GM12878 (cell line): ENCODE measurements around the gene NRP2. TPM values are rescaled to one million over a fixed set of nuclear protein-coding genes. Genes with fewer than 3 reads are reported as not detected.

ENCODE experiments used
- ATAC-seq: fragments of 200-7000 bp; cut with Tn5 transposase; 3 replicates; pipeline ENCODE4 v1.9.1; 2020; ENCODE audit warnings: mild to moderate bottlenecking, moderate library complexity
- BruUV-seq: library from RNA; stranded (reverse); fragments of 400-500 nt; replicated peaks from 2 replicates; lab custom pipeline; 2021; lab: Mats Ljungman, UMichigan
- CTCF ChIA-PET: fragments of 300-600 bp; sonication (Branson Sonifier 250); formaldehyde crosslinking; extraction: SDS; loops from one replicate; lab custom pipeline; 2021; ENCODE audit warnings: inconsistent platforms; lab: Yijun Ruan, JAX
- POLR2A ChIA-PET: fragments of 350-600 bp; formaldehyde crosslinking; extraction: SDS; loops from one replicate; lab custom pipeline; 2021; ENCODE audit warnings: inconsistent platforms; lab: Charles Lee
- RAD21 ChIA-PET: fragments of 300-600 bp; sonication (Branson Sonifier 250); formaldehyde crosslinking; loops from one replicate; lab custom pipeline; 2023; ENCODE audit warnings: antibody characterized with exemption; ENCODE audit not compliant: unreplicated experiment; lab: Charles Lee
- SMC1A ChIA-PET: fragments of 300-600 bp; sonication (Branson Sonifier 250); formaldehyde crosslinking; loops from one replicate; lab custom pipeline; 2023; ENCODE audit not compliant: unreplicated experiment, uncharacterized antibody; lab: Charles Lee
- DNase-seq: peaks from one replicate; pipeline ENCODE4 v3.0.0-alpha.2; 2011; ENCODE audit warnings: low read depth, low spot score
- FAIRE-seq: peaks from 3 replicates; lab custom pipeline; 2011; peaks lifted over from hg19 to GRCh38; lab: Jason Lieb, UNC
- H2AFZ ChIP-seq: 2 replicates; pipeline ENCODE4 v1.6.0; 2011; ENCODE audit warnings: low read depth, low read length, control low read depth; ENCODE audit not compliant: control insufficient read depth
- H3K27ac ChIP-seq: 2 replicates; pipeline ENCODE4 v1.5.1; 2011; ENCODE audit warnings: control low read depth; ENCODE audit not compliant: control insufficient read depth, insufficient read depth
- H3K27me3 ChIP-seq, 2 experiments: replicated peaks in 1 of 2; 2 replicates each; pipeline versions ENCODE4 v1.6.0 to v1.6.1; 2011; ENCODE audit warnings: low read length in 1 of 2; ENCODE audit not compliant: control insufficient read depth in 2 of 2, insufficient read depth in 2 of 2
- H3K36me3 ChIP-seq, 2 experiments: 2 replicates each; pipeline ENCODE4 v1.5.1; 2011; ENCODE audit warnings: low read length in 1 of 2; ENCODE audit not compliant: control insufficient read depth in 2 of 2, insufficient read depth in 2 of 2
- H3K4me1 ChIP-seq: 2 replicates; pipeline ENCODE4 v1.6.1; 2011; ENCODE audit warnings: mild to moderate bottlenecking, low read length, moderate library complexity, mixed read lengths; ENCODE audit not compliant: control insufficient read depth, insufficient read depth
- H3K4me2 ChIP-seq: 2 replicates; pipeline ENCODE4 v1.6.0; 2011; ENCODE audit warnings: control low read depth; ENCODE audit not compliant: control insufficient read depth, insufficient read depth
- H3K4me3 ChIP-seq: fragments of 200-600 bp; sonication (generic); 2 replicates; pipeline ENCODE4 v1.5.1; 2016
- H3K79me2 ChIP-seq: 2 replicates; pipeline ENCODE4 v1.6.0; 2011; ENCODE audit warnings: low read length; ENCODE audit not compliant: control insufficient read depth, insufficient read depth
- H3K9ac ChIP-seq: 2 replicates; pipeline ENCODE4 v1.8.0; 2011; ENCODE audit warnings: low read length, control low read depth, mixed read lengths; ENCODE audit not compliant: control insufficient read depth, insufficient read depth
- H3K9me3 ChIP-seq: replicated peaks from 3 replicates; pipeline ENCODE4 v1.5.1; 2011; ENCODE audit warnings: mild to moderate bottlenecking, low read length; ENCODE audit not compliant: control insufficient read depth, insufficient read depth
- H4K20me1 ChIP-seq: 2 replicates; pipeline ENCODE4 v1.6.0; 2011; ENCODE audit not compliant: control insufficient read depth, insufficient read depth
- ATF2 ChIP-seq: IDR thresholded peaks from 2 replicates; pipeline ENCODE4 v1.6.1; 2012; ENCODE audit warnings: low read length, inconsistent platforms
- ATF3 ChIP-seq: IDR thresholded peaks from 2 replicates; pipeline ENCODE4 v1.6.1; 2011; ENCODE audit warnings: low read depth, mild to moderate bottlenecking, low read length, moderate library complexity, borderline replicate concordance; ENCODE audit errors: extremely low read depth
- EGR1 ChIP-seq, 2 experiments: IDR thresholded peaks; 1 replicate in 1 of 2; 2 replicates in 1 of 2; pipeline ENCODE4 v1.6.1; 2011 to 2012; ENCODE audit warnings: low read depth in 2 of 2, low read length in 2 of 2, borderline replicate concordance in 1 of 2, mild to moderate bottlenecking in 1 of 2, moderate library complexity in 1 of 2
- EZH2 ChIP-seq: IDR thresholded peaks from 2 replicates; pipeline ENCODE4 v1.6.1; 2012; ENCODE audit warnings: low read depth, mild to moderate bottlenecking, control low read depth, inconsistent platforms, low read length, borderline replicate concordance; ENCODE audit not compliant: control insufficient read depth
- FOS ChIP-seq: IDR thresholded peaks from 3 replicates; pipeline ENCODE4 v1.6.1; 2011; ENCODE audit warnings: borderline replicate concordance; ENCODE audit not compliant: insufficient read length; ENCODE audit errors: extremely low read depth
- MTA3 ChIP-seq: IDR thresholded peaks from 2 replicates; pipeline ENCODE4 v1.6.1; 2012; ENCODE audit warnings: low read length, inconsistent platforms, borderline replicate concordance
- NRF1 ChIP-seq: conservative IDR thresholded peaks from 2 replicates; pipeline ENCODE4 v1.6.1; 2011; ENCODE audit warnings: mild to moderate bottlenecking, low read depth, low read length, improper control_type of control experiment
- PAX8 ChIP-seq: fragments of 450-650 bp; IDR thresholded peaks from 2 replicates; pipeline ENCODE4 v1.6.1; 2017; ENCODE audit warnings: mild to moderate bottlenecking, moderate library complexity
- PKNOX1 ChIP-seq: fragments of 450-650 bp; IDR thresholded peaks from 2 replicates; pipeline ENCODE4 v1.6.1; 2016; ENCODE audit warnings: mild to moderate bottlenecking
- TAF1 ChIP-seq: IDR thresholded peaks from 2 replicates; pipeline ENCODE4 v1.6.1; 2011; ENCODE audit warnings: mild to moderate bottlenecking, low read depth, low read length, borderline replicate concordance
- ZBED1 ChIP-seq: IDR thresholded peaks from 2 replicates; pipeline ENCODE4 v1.6.1; 2016; ENCODE audit warnings: borderline replicate concordance
- WGBS: methylation state at CpG from one replicate; pipeline ENCODE4 v1.1.6; 2016; ENCODE audit warnings: low lambda C conversion rate; ENCODE audit not compliant: insufficient replicate concordance, insufficient coverage; ENCODE audit errors: missing lambda C conversion rate; 5-methylcytosine and 5-hydroxymethylcytosine counted together
- in situ Hi-C: fragments of 300-500 bp; cut with MboI; formaldehyde crosslinking; loops from 9 replicates; pipeline ENCODE4 v1.14.3; 2018; ENCODE audit warnings: mixed read lengths
- intact Hi-C: fragments of 100-400 bp; cut with micrococcal nuclease; formaldehyde crosslinking; loops from one replicate; pipeline ENCODE4 v1.14.2; 2022; ENCODE audit not compliant: unreplicated experiment
- polyA plus RNA-seq, 11 experiments: library from polyadenylated mRNA; depleted of rRNA in 4 of 11; unstranded in 6 of 11; stranded (reverse) in 5 of 11; fragments of >200 nt; fragmentation: Nextera tagmentation in 4 of 11; fragmentation: Illumina TruSeq in 1 of 11; extraction: Ambion mirVana in 4 of 11; extraction: Trizol in 1 of 11; gene quantifications; 1 replicate in 1 of 11; 2 replicates in 10 of 11; pipeline versions ENCODE4 v1.2.1 to v1.2.3, GENCODE V29; 2011 to 2016; ENCODE audit warnings: inconsistent platforms in 2 of 11, missing spikeins in 2 of 11, low read depth in 1 of 11
- total RNA-seq, 4 experiments: library from RNA; depleted of rRNA in 3 of 4; stranded (reverse); fragments of >200 nt in 3 of 4; fragmentation: Illumina TruSeq in 1 of 4; extraction: Trizol in 1 of 4; gene quantifications; 2 replicates each; pipeline versions ENCODE4 v1.2.1 to v1.2.3, GENCODE V29; 2013 to 2021

NRP2 gene
- total and polyA plus RNA-seq, 10 of the 15 experiments (the other 5 are each of a cell fraction or from before 2014, with no cell fraction given): 0.06 to 1.2 (median 0.46) TPM

- no TSS peak for BruUV-seq
- H3K79me2 ChIP-seq: no peaks in the 10 kb centered on the region
- H3K9me3 ChIP-seq: no peaks in the 10 kb centered on the region; the same call in 2 of the 3 replicates
- no peak overlapping the region for H2AFZ ChIP-seq
- no peaks in the 10 kb centered on the region; the same call in 1 of the 2 replicates for H3K4me1 ChIP-seq
- 42% methylated on average over 5 of the region's 5 CpGs for WGBS
- no peaks in the 10 kb centered on the region for H3K36me3 ChIP-seq
- no peak for DNase-seq
- no peak overlapping the region for H3K9ac ChIP-seq
- RAD21 ChIA-PET: no interaction called here
- intact Hi-C loops (no loop called here), in situ Hi-C loops (no loop called here)
- no peak overlapping the region for H3K4me2 ChIP-seq
- no peak for ATAC-seq
- CTCF ChIA-PET: interaction anchor here (2.5 kb wide), 1 partner anchor 32 kb away, joined by 9 read pairs; no protein-coding TSS in a partner anchor
- H4K20me1 ChIP-seq: no peaks in the 10 kb centered on the region
- TF ChIP-seq ZBED1 (no peak), PKNOX1 (no peak), FOS (no peak), PAX8 (no peak), EZH2 (no peak), TAF1 (no peak), NRF1 (no peak), ATF3 (no peak), EGR1 (IDR thresholded peaks at IDR 0.05; ENCODE audit: borderline replicate concordance in 1 of 2, low read depth in 2 of 2, low read length in 2 of 2) (no peak), ATF2 (no peak), MTA3 (no peak)
- SMC1A ChIA-PET: no interaction called here
- FAIRE-seq: no peak
- peaks cover 3 to 8% of the 10 kb centered on the region in 2 experiments for H3K27me3 ChIP-seq
- POLR2A ChIA-PET: no interaction called here
- H3K4me3 ChIP-seq: no peak overlapping the region
- no peak overlapping the region for H3K27ac ChIP-seq
These were observed 38.3 kb upstream of the NRP2 start for GRCh38 chr2:205644018-205644417.
